HEK293T (cell line): ENCODE data around the gene DPYSL4.

Source experiments
- ARNT ChIP-seq: fragments of 450-650 bp; IDR thresholded peaks from 2 replicates; pipeline ENCODE4 v1.6.1; 2017; ENCODE audit warnings: mild to moderate bottlenecking
- BHLHE40 ChIP-seq: fragments of 450-650 bp; IDR thresholded peaks from 2 replicates; pipeline ENCODE4 v1.6.1; 2016; ENCODE audit warnings: mild to moderate bottlenecking, moderate library complexity, borderline replicate concordance
- CTBP1 ChIP-seq: fragments of 450-650 bp; IDR thresholded peaks from 2 replicates; pipeline ENCODE4 v1.6.1; 2016; ENCODE audit warnings: borderline replicate concordance
- ELF4 ChIP-seq: fragments of 450-650 bp; IDR thresholded peaks from 2 replicates; pipeline ENCODE4 v1.6.1; 2017; ENCODE audit warnings: antibody characterized with exemption
- FOXA1 ChIP-seq: fragments of 450-650 bp; IDR thresholded peaks from 2 replicates; pipeline ENCODE4 v1.6.1; 2016; ENCODE audit warnings: mild to moderate bottlenecking
- FOXM1 ChIP-seq: fragments of 450-650 bp; IDR thresholded peaks from 2 replicates; pipeline ENCODE4 v1.6.1; 2017; ENCODE audit warnings: mild to moderate bottlenecking, borderline replicate concordance
- HDGF ChIP-seq: fragments of 450-650 bp; IDR thresholded peaks from 2 replicates; pipeline ENCODE4 v1.6.1; 2017; ENCODE audit warnings: antibody characterized with exemption, borderline replicate concordance
- NFRKB ChIP-seq: fragments of 450-650 bp; IDR thresholded peaks from 2 replicates; pipeline ENCODE4 v1.6.1; 2016; ENCODE audit warnings: mild to moderate bottlenecking, moderate library complexity
- SP1 ChIP-seq: fragments of 450-650 bp; IDR thresholded peaks from 2 replicates; pipeline ENCODE4 v1.6.1; 2017
- ZNF384 ChIP-seq: fragments of 450-650 bp; IDR thresholded peaks from 2 replicates; pipeline ENCODE4 v1.6.1; 2016
- TF ChIP-seq, protein P1 (sequence below): fragments of 450-650 bp; IDR thresholded peaks from 2 replicates; pipeline ENCODE4 v1.6.1; 2016

- TF ChIP-seq FOXM1 (no peak), SP1 (no peak), NFRKB (no peak), ELF4 (no peak), HDGF (no peak), FOXA1 (no peak), ZNF384 (no peak), CTBP1 (no peak), ARNT (no peak), BHLHE40 (no peak)
- TF ChIP-seq, protein P1, sequence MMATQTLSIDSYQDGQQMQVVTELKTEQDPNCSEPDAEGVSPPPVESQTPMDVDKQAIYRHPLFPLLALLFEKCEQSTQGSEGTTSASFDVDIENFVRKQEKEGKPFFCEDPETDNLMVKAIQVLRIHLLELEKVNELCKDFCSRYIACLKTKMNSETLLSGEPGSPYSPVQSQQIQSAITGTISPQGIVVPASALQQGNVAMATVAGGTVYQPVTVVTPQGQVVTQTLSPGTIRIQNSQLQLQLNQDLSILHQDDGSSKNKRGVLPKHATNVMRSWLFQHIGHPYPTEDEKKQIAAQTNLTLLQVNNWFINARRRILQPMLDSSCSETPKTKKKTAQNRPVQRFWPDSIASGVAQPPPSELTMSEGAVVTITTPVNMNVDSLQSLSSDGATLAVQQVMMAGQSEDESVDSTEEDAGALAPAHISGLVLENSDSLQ: no peak
Observed at GRCh38 chr10:132249824-132250375, 63.2 kb downstream of the DPYSL4 start.
